Neural cell (in vitro differentiated cells): Measurements from ENCODE around the gene RAP1B. TPM values are rescaled to one million over a fixed set of nuclear protein-coding genes. Genes with fewer than 3 reads are reported as not detected.

Source experiments
- H2AFZ ChIP-seq: fragments of 200-600, 300-800 bp; sonication (generic), shearing (Covaris generic); 2 replicates; pipeline ENCODE4 v1.6.0; 2014; ENCODE audit warnings: low read depth, mild to moderate bottlenecking, antibody characterized with exemption, low read length, moderate library complexity
- H3F3A ChIP-seq: fragments of 200-600 bp; shearing (Covaris generic); 2 replicates; pipeline ENCODE4 v1.6.1; 2016; ENCODE audit warnings: mild to moderate bottlenecking, moderate library complexity, mixed read lengths, antibody characterized with exemption, low read length; ENCODE audit not compliant: insufficient read depth, poor library complexity, severe bottlenecking
- H3K27ac ChIP-seq: fragments of 200-600, 300-800 bp; sonication (generic), shearing (Covaris generic); 2 replicates; pipeline ENCODE4 v1.5.1; 2014; ENCODE audit warnings: mild to moderate bottlenecking, low read length, moderate library complexity
- H3K27me3 ChIP-seq: fragments of 300-800, 200-600 bp; sonication (generic), shearing (Covaris generic); 2 replicates; pipeline ENCODE4 v1.6.0; 2014; ENCODE audit warnings: mild to moderate bottlenecking, low read depth, low read length, moderate library complexity; ENCODE audit not compliant: insufficient read depth
- H3K36me3 ChIP-seq: fragments of 300-800, 200-600 bp; sonication (generic), shearing (Covaris generic); 2 replicates; pipeline ENCODE4 v1.5.1; 2014; ENCODE audit warnings: mild to moderate bottlenecking, antibody characterized with exemption, low read length, moderate library complexity; ENCODE audit not compliant: insufficient read depth
- H3K4me2 ChIP-seq: fragments of 300-800, 200-600 bp; sonication (generic), shearing (Covaris generic); 2 replicates; pipeline ENCODE4 v1.6.0; 2014; ENCODE audit warnings: mild to moderate bottlenecking, low read length
- H3K4me3 ChIP-seq: fragments of 300-800, 200-600 bp; sonication (generic), shearing (Covaris generic); 2 replicates; pipeline ENCODE4 v1.5.1; 2014; ENCODE audit warnings: mild to moderate bottlenecking, low read length, moderate library complexity
- H3K79me2 ChIP-seq: fragments of 200-600 bp; shearing (Covaris generic); replicated peaks from 2 replicates; pipeline ENCODE4 v1.6.0; 2014; ENCODE audit warnings: mild to moderate bottlenecking, low read length, moderate library complexity; ENCODE audit not compliant: insufficient read depth
- H3K9ac ChIP-seq: fragments of 300-800, 200-600 bp; sonication (generic), shearing (Covaris generic); 2 replicates; pipeline ENCODE4 v1.6.1; 2016; ENCODE audit warnings: mild to moderate bottlenecking, low read length, mixed read lengths
- H3K9me2 ChIP-seq: fragments of 200-600 bp; shearing (Covaris generic); 2 replicates; pipeline ENCODE4 v1.6.1; 2016; ENCODE audit warnings: mild to moderate bottlenecking, low read length, mixed read lengths; ENCODE audit not compliant: insufficient read depth
- H3K9me3 ChIP-seq: fragments of 200-600, 300-800 bp; sonication (generic), shearing (Covaris generic); 2 replicates; pipeline ENCODE4 v1.6.1; 2016; ENCODE audit warnings: mild to moderate bottlenecking, mixed run types, low read length, moderate library complexity, mixed read lengths
- H4K20me1 ChIP-seq: fragments of 200-600 bp; shearing (Covaris generic); 2 replicates; pipeline ENCODE4 v1.6.1; 2016; ENCODE audit warnings: mild to moderate bottlenecking, mixed run types; ENCODE audit not compliant: insufficient read depth
- CTCF ChIP-seq: fragments of 450-650 bp; IDR thresholded peaks from 2 replicates; pipeline ENCODE4 v1.5.1; 2014; ENCODE audit warnings: antibody characterized with exemption, mild to moderate bottlenecking, moderate library complexity; ENCODE audit not compliant: poor library complexity, severe bottlenecking
- EP300 ChIP-seq: fragments of 450-650 bp; conservative IDR thresholded peaks from 2 replicates; pipeline ENCODE4 v1.6.1; 2014; ENCODE audit warnings: antibody characterized with exemption, mild to moderate bottlenecking, moderate library complexity; ENCODE audit not compliant: poor library complexity, severe bottlenecking
- EZH2 ChIP-seq: fragments of 200-600, 300-800 bp; shearing (Covaris generic), sonication (generic); IDR thresholded peaks from 2 replicates; pipeline ENCODE4 v1.6.1; 2014; ENCODE audit warnings: antibody characterized with exemption, low read length, borderline replicate concordance, mild to moderate bottlenecking; ENCODE audit not compliant: insufficient read depth, poor library complexity, severe bottlenecking
- MXI1 ChIP-seq: fragments of 450-650 bp; conservative IDR thresholded peaks from 2 replicates; pipeline ENCODE4 v1.6.1; 2014; ENCODE audit warnings: antibody characterized with exemption, mild to moderate bottlenecking; ENCODE audit not compliant: poor library complexity, severe bottlenecking
- POLR2AphosphoS5 ChIP-seq: IDR thresholded peaks from 2 replicates; pipeline ENCODE4 v1.6.1; 2012
- RAD21 ChIP-seq: fragments of 450-650 bp; conservative IDR thresholded peaks from 2 replicates; pipeline ENCODE4 v1.6.1; 2014; ENCODE audit warnings: antibody characterized with exemption, mild to moderate bottlenecking, moderate library complexity
- REST ChIP-seq: IDR thresholded peaks from 2 replicates; pipeline ENCODE4 v1.6.1; 2012; ENCODE audit warnings: borderline replicate concordance
- SMC3 ChIP-seq: fragments of 450-650 bp; conservative IDR thresholded peaks from 2 replicates; pipeline ENCODE4 v1.6.1; 2014; ENCODE audit warnings: antibody characterized with exemption, mild to moderate bottlenecking, moderate library complexity; ENCODE audit not compliant: poor library complexity
- TAF1 ChIP-seq: IDR thresholded peaks from 2 replicates; pipeline ENCODE4 v1.6.1; 2012; ENCODE audit warnings: low read depth
- polyA plus RNA-seq: library from polyadenylated mRNA; depleted of rRNA; stranded (reverse); fragments of >200 nt; gene quantifications from 2 replicates; pipeline ENCODE4 v1.2.3, GENCODE V29; 2014

Gene RAP1B
- polyA plus RNA-seq, 1 donor from 2014 or later: 209 TPM

GRCh38 chr12:68630050-68630449 is 19.4 kb downstream of the RAP1B start:
- H3K4me2 ChIP-seq: no peak overlapping the region
- no peak overlapping the region for H3K9ac ChIP-seq
- H3K79me2 ChIP-seq: peaks cover 32% of the 10 kb centered on the region
- H3K36me3 ChIP-seq: no peaks in the 10 kb centered on the region
- no peak overlapping the region for H2AFZ ChIP-seq
- H4K20me1 ChIP-seq: no peaks in the 10 kb centered on the region
- H3K4me3 ChIP-seq: no peak overlapping the region
- H3F3A ChIP-seq: no peaks in the 10 kb centered on the region
- H3K27me3 ChIP-seq: no peaks in the 10 kb centered on the region
- no peaks in the 10 kb centered on the region for H3K9me2 ChIP-seq
- no peak overlapping the region for H3K27ac ChIP-seq
- H3K9me3 ChIP-seq: no peaks in the 10 kb centered on the region
- TF ChIP-seq RAD21 (no peak), EP300 (no peak), EZH2 (no peak), CTCF (no peak), TAF1 (no peak)

GRCh38 chr12:68630598-68630997 is 19.9 kb downstream of the RAP1B start:
- no peaks in the 10 kb centered on the region for H3K27me3 ChIP-seq
- no peaks in the 10 kb centered on the region for H3K9me3 ChIP-seq
- no peak overlapping the region for H3K27ac ChIP-seq
- H2AFZ ChIP-seq: no peak overlapping the region
- no peak overlapping the region for H3K4me2 ChIP-seq
- H4K20me1 ChIP-seq: no peaks in the 10 kb centered on the region
- peaks cover 28% of the 10 kb centered on the region for H3K79me2 ChIP-seq
- H3F3A ChIP-seq: no peaks in the 10 kb centered on the region
- no peaks in the 10 kb centered on the region for H3K36me3 ChIP-seq
- no peak overlapping the region for H3K9ac ChIP-seq
- no peak overlapping the region for H3K4me3 ChIP-seq
- no peaks in the 10 kb centered on the region for H3K9me2 ChIP-seq
- TF ChIP-seq POLR2AphosphoS5: no peak
- no peak for TF ChIP-seq RAD21
- TF ChIP-seq CTCF: no peak
- no peak for TF ChIP-seq EZH2
- no peak for TF ChIP-seq REST
- no peak for TF ChIP-seq TAF1
- no peak for TF ChIP-seq SMC3
- TF ChIP-seq MXI1: no peak
- no peak for TF ChIP-seq EP300
